HepG2 (cell line): Measurements from ENCODE around the gene BANP. TPM values are rescaled to one million over a fixed set of nuclear protein-coding genes. Genes with fewer than 3 reads are reported as not detected.
"Not testable (repeated sequence)": the region's sequence is repeated elsewhere in the genome, so short reads cannot be mapped to it uniquely, and the experiment has no call there.

ENCODE experiments used
- ATAC-seq: fragments of 200-7000 bp; cut with Tn5 transposase; 3 replicates; pipeline ENCODE4 v1.9.1; 2020; ENCODE audit warnings: mild to moderate bottlenecking, moderate library complexity
- BruUV-seq: library from RNA; stranded (reverse); fragments of 400-500 nt; replicated peaks from 2 replicates; lab custom pipeline; 2021; lab: Mats Ljungman, UMichigan
- CTCF ChIA-PET: fragments of 300-600 bp; formaldehyde crosslinking; extraction: SDS; loops from one replicate; lab custom pipeline; 2021; ENCODE audit warnings: low total read pairs, inconsistent platforms, low intra/inter-chr PET ratio; lab: Yijun Ruan, JAX
- POLR2A ChIA-PET: fragments of 350-600 bp; sonication (Branson Sonifier 250); formaldehyde crosslinking; loops from one replicate; lab custom pipeline; 2020; ENCODE audit warnings: antibody characterized with exemption, inconsistent platforms; lab: Yijun Ruan, JAX
- DNase-seq: peaks from one replicate; pipeline ENCODE4 v3.0.0-alpha.2; 2015; ENCODE audit warnings: low spot score
- FAIRE-seq: peaks from 3 replicates; lab custom pipeline; 2011; peaks lifted over from hg19 to GRCh38; lab: Jason Lieb, UNC
- H2AFZ ChIP-seq: one replicate; pipeline ENCODE4 v1.6.1; 2011; ENCODE audit warnings: low read length, inconsistent platforms
- H3K27ac ChIP-seq: fragments of 300-600 bp; 3 replicates; pipeline ENCODE4 v1.8.0; 2011; ENCODE audit warnings: mixed run types, mild to moderate bottlenecking, mixed read lengths, low read length, inconsistent platforms; ENCODE audit not compliant: insufficient read depth; ENCODE audit errors: extremely low read length
- H3K27me3 ChIP-seq, 2 experiments: fragments of 200-600 bp in 1 of 2; 2 replicates in 1 of 2; 3 replicates in 1 of 2; pipeline versions ENCODE4 v1.6.0 to v1.8.0; 2011; ENCODE audit warnings: low read length in 2 of 2, mild to moderate bottlenecking in 2 of 2, moderate library complexity in 2 of 2, inconsistent platforms in 1 of 2; ENCODE audit not compliant: insufficient read depth in 2 of 2, control insufficient read depth in 1 of 2
- H3K36me3 ChIP-seq, 2 experiments: fragments of 200-600 bp in 1 of 2; replicated peaks in 1 of 2; 2 replicates in 1 of 2; 3 replicates in 1 of 2; pipeline versions ENCODE4 v1.5.1 to v1.8.0; 2011; ENCODE audit warnings: low read length in 2 of 2, inconsistent platforms in 1 of 2; ENCODE audit not compliant: insufficient read depth in 2 of 2, control insufficient read depth in 1 of 2
- H3K4me1 ChIP-seq: 2 replicates; pipeline ENCODE4 v1.5.1; 2012; ENCODE audit warnings: low read length, inconsistent platforms; ENCODE audit not compliant: insufficient read depth
- H3K4me2 ChIP-seq: 2 replicates; pipeline ENCODE4 v1.6.0; 2011; ENCODE audit warnings: low read depth, low read length, inconsistent platforms
- H3K4me3 ChIP-seq, 3 experiments: fragments of 200-600 bp in 1 of 3; sonication (generic), shearing (Covaris generic) in 1 of 3; replicated peaks in 1 of 3; 2 replicates each; pipeline ENCODE4 v1.5.1; 2011 to 2016; ENCODE audit warnings: low read length in 3 of 3, inconsistent platforms in 2 of 3, low read depth in 2 of 3, mild to moderate bottlenecking in 2 of 3, control low read depth in 1 of 3, mixed read lengths in 1 of 3; ENCODE audit not compliant: insufficient read depth in 1 of 3
- H3K79me2 ChIP-seq: one replicate; pipeline ENCODE4 v1.6.1; 2011; ENCODE audit warnings: low read length, inconsistent platforms; ENCODE audit not compliant: insufficient read depth
- H3K9ac ChIP-seq: 2 replicates; pipeline ENCODE4 v1.6.0; 2011; ENCODE audit warnings: mild to moderate bottlenecking, low read depth, low read length, inconsistent platforms; ENCODE audit not compliant: insufficient read depth
- H3K9me3 ChIP-seq: 2 replicates; pipeline ENCODE4 v1.5.1; 2012; ENCODE audit warnings: mild to moderate bottlenecking, low read length
- H4K20me1 ChIP-seq: 2 replicates; pipeline ENCODE4 v1.6.0; 2011; ENCODE audit warnings: inconsistent platforms, mild to moderate bottlenecking, low read length, moderate library complexity; ENCODE audit not compliant: insufficient read depth
- HDAC6 ChIP-seq: fragments of 200-600 bp; sonication (generic); IDR thresholded peaks from 2 replicates; pipeline ENCODE4 v1.7.0; 2017; ENCODE audit warnings: mild to moderate bottlenecking, antibody characterized with exemption, low read length, low read depth
- POLR2A ChIP-seq, 2 experiments: IDR thresholded peaks; 2 replicates each; pipeline ENCODE4 v1.6.1; 2011; ENCODE audit warnings: low read depth in 2 of 2, low read length in 2 of 2, mild to moderate bottlenecking in 1 of 2, moderate library complexity in 1 of 2; ENCODE audit not compliant: insufficient read depth in 1 of 2
- SOX5 ChIP-seq: IDR thresholded peaks from 2 replicates; pipeline ENCODE4 v1.6.1; 2016; ENCODE audit warnings: borderline replicate concordance
- XBP1 ChIP-seq: sonication (generic); formaldehyde crosslinking; IDR thresholded peaks from 2 replicates; pipeline ENCODE4 v1.5.0; 2020; ENCODE audit warnings: missing genetic modification reagents
- ZBTB34 ChIP-seq: sonication (generic); formaldehyde crosslinking; IDR thresholded peaks from 2 replicates; pipeline ENCODE4 v1.8.0; 2022; ENCODE audit warnings: mild to moderate bottlenecking, missing genetic modification reagents
- ZNF451 ChIP-seq: sonication (generic); formaldehyde crosslinking; IDR thresholded peaks from 2 replicates; pipeline ENCODE4 v1.5.0; 2020; ENCODE audit warnings: mild to moderate bottlenecking, missing genetic modification reagents
- WGBS: methylation state at CpG from one replicate; pipeline ENCODE4 v1.1.6; 2017; ENCODE audit warnings: low lambda C conversion rate; 5-methylcytosine and 5-hydroxymethylcytosine counted together
- in situ Hi-C: cut with HindIII; loops from 2 replicates; pipeline ENCODE4 v1.10.0; 2017; ENCODE audit warnings: low pct_unique_long_range_greater_than_20kb; ENCODE audit not compliant: extremely low pct_ligation_motif_present
- intact Hi-C: fragments of 100-400 bp; cut with micrococcal nuclease; formaldehyde crosslinking; loops from one replicate; pipeline ENCODE4 v1.10.0; 2022; ENCODE audit not compliant: unreplicated experiment
- polyA plus RNA-seq, 8 experiments: library from polyadenylated mRNA; depleted of rRNA in 3 of 8; stranded (reverse) in 7 of 8; unstranded in 1 of 8; fragments of >200 nt; fragmentation: Illumina TruSeq in 4 of 8; extraction: Trizol in 4 of 8; gene quantifications; 2 replicates each; pipeline versions ENCODE4 v1.2.1 to v1.2.3, GENCODE V29; 2011 to 2016; ENCODE audit warnings: low read depth in 4 of 8, missing spikeins in 1 of 8, mixed read lengths in 1 of 8; ENCODE audit not compliant: insufficient read depth in 1 of 8
- total RNA-seq, 5 experiments: library from RNA; depleted of rRNA; stranded (reverse); fragments of >200 nt; fragmentation: Illumina TruSeq; extraction: Trizol; gene quantifications; 2 replicates each; pipeline ENCODE4 v1.2.3, GENCODE V29; 2016; ENCODE audit warnings: low read depth in 1 of 5

The BANP gene
- total and polyA plus RNA-seq, 2 of the 13 experiments (the other 11 are each of a cell fraction or from before 2014, with no cell fraction given): 20.2 to 23.8 TPM

- TF ChIP-seq ZBTB34 (no peak), ZNF451 (CRISPR knock-in tag) (no peak), SOX5 (no peak), POLR2A (IDR thresholded peaks at IDR 0.05; ENCODE audit: insufficient read depth in 1 of 2, low read depth in 2 of 2, low read length in 2 of 2) (no peak), HDAC6 (no peak), XBP1 (CRISPR knock-in tag) (no peak)
Observed at GRCh38 chr16:88026964-88027938, 76.0 kb downstream of the BANP start (continued).

- DNase-seq, H3K4me2 ChIP-seq, H3K4me1 ChIP-seq, H3K9ac ChIP-seq, H3K27ac ChIP-seq, H3K9me3 ChIP-seq, H3K27me3 ChIP-seq, FAIRE-seq, H3K79me2 ChIP-seq, BruUV-seq, in situ Hi-C loops, H2AFZ ChIP-seq, H4K20me1 ChIP-seq, CTCF ChIA-PET, ATAC-seq, POLR2A ChIA-PET, H3K4me3 ChIP-seq, intact Hi-C loops: not testable (repeated sequence)
- WGBS: 94% methylated on average over 13 of the region's 13 CpGs
- peaks cover 10 to 16% of the 10 kb centered on the region in 2 experiments; a peak in 4 of 5 replicates for H3K36me3 ChIP-seq
Observed at GRCh38 chr16:88028177-88028930, 77.1 kb downstream of the BANP start.
